ENCODE measurements around the gene TBX21.

DNA sequence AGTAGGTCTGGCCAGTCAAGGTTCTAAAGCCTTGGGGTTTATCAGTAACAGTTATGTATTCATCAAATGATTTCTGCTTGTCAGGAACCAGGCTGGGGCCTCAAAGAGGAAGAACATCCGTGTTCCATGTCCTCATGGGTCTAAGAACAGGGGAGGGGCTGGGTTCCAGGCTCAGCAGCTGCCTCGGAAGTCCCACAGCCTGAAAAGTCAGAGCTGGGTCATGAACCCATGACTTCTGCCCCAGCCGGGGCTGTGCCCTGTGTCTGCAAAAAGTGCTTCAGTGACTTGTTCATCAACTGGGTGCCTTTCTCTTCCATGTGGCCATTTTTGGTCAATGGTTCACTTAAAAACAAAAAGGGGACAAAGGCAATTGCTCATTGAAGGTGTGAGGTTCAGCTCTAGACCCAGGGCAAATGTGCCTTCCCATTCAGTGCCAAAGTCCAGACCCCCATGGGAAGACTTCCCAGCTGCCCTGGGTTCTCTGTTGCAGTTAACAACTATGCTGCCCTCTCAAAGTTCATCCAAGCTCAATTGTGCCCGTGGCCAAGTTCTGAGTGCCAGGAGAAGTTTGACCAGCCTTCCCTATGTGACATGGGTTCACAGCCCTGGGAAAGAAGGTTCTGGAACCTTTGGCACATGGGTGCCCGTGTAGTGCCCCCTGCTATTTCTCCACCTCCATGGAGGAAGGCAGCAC, 20.6 kb upstream of the TBX21 start:
- TF ChIP-seq, protein P1, sequence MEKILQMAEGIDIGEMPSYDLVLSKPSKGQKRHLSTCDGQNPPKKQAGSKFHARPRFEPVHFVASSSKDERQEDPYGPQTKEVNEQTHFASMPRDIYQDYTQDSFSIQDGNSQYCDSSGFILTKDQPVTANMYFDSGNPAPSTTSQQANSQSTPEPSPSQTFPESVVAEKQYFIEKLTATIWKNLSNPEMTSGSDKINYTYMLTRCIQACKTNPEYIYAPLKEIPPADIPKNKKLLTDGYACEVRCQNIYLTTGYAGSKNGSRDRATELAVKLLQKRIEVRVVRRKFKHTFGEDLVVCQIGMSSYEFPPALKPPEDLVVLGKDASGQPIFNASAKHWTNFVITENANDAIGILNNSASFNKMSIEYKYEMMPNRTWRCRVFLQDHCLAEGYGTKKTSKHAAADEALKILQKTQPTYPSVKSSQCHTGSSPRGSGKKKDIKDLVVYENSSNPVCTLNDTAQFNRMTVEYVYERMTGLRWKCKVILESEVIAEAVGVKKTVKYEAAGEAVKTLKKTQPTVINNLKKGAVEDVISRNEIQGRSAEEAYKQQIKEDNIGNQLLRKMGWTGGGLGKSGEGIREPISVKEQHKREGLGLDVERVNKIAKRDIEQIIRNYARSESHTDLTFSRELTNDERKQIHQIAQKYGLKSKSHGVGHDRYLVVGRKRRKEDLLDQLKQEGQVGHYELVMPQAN (conservative IDR thresholded peaks at IDR 0.05): no peak
- TF ChIP-seq TCF7 (IDR thresholded peaks at IDR 0.05; ENCODE audit: borderline replicate concordance) (no peak), NR2C2 (IDR thresholded peaks at IDR 0.05; ENCODE audit: borderline replicate concordance, control insufficient read depth, insufficient read length, low read depth) (no peak), CEBPB (IDR thresholded peaks at IDR 0.05; ENCODE audit: borderline replicate concordance in 1 of 2, low read depth in 2 of 2, low read length in 2 of 2) (no peak), HCFC1 (IDR thresholded peaks at IDR 0.05; ENCODE audit: low read length) (no peak), SMAD1 (IDR thresholded peaks at IDR 0.05; ENCODE audit: low read depth, partially characterized antibody) (no peak)
- TF ChIP-seq, protein P2, sequence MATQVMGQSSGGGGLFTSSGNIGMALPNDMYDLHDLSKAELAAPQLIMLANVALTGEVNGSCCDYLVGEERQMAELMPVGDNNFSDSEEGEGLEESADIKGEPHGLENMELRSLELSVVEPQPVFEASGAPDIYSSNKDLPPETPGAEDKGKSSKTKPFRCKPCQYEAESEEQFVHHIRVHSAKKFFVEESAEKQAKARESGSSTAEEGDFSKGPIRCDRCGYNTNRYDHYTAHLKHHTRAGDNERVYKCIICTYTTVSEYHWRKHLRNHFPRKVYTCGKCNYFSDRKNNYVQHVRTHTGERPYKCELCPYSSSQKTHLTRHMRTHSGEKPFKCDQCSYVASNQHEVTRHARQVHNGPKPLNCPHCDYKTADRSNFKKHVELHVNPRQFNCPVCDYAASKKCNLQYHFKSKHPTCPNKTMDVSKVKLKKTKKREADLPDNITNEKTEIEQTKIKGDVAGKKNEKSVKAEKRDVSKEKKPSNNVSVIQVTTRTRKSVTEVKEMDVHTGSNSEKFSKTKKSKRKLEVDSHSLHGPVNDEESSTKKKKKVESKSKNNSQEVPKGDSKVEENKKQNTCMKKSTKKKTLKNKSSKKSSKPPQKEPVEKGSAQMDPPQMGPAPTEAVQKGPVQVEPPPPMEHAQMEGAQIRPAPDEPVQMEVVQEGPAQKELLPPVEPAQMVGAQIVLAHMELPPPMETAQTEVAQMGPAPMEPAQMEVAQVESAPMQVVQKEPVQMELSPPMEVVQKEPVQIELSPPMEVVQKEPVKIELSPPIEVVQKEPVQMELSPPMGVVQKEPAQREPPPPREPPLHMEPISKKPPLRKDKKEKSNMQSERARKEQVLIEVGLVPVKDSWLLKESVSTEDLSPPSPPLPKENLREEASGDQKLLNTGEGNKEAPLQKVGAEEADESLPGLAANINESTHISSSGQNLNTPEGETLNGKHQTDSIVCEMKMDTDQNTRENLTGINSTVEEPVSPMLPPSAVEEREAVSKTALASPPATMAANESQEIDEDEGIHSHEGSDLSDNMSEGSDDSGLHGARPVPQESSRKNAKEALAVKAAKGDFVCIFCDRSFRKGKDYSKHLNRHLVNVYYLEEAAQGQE (IDR thresholded peaks at IDR 0.05; ENCODE audit: low read depth, low read length): no peak

Measured in GM12878 (cell line).